ENCODE results near the gene TPD52L1.

TPD52L1 gene

GRCh38 chr6:125236536-125237327 is 83.2 kb downstream of the TPD52L1 start:
- no peak for DNase-seq (ENCODE audit: extremely low read depth in 1 of 2, low read depth in 1 of 2)

- DNase-seq (ENCODE audit: extremely low read depth in 1 of 2, low read depth in 1 of 2), result no peak
Observed at GRCh38 chr6:125237764-125238163, 84.2 kb downstream of the TPD52L1 start.

- no peak for DNase-seq (ENCODE audit: extremely low read depth in 1 of 2, low read depth in 1 of 2)
Observed at GRCh38 chr6:125245109-125245508, 91.5 kb downstream of the TPD52L1 start.

GRCh38 chr6:125245523-125246264 is 92.1 kb downstream of the TPD52L1 start:
- no peak for DNase-seq (ENCODE audit: extremely low read depth in 1 of 2, low read depth in 1 of 2)

GRCh38 chr6:125246566-125246965 is 93.0 kb downstream of the TPD52L1 start:
- no peak for DNase-seq (ENCODE audit: extremely low read depth in 1 of 2, low read depth in 1 of 2)

- no peak for DNase-seq (ENCODE audit: extremely low read depth in 1 of 2, low read depth in 1 of 2)
Observed at GRCh38 chr6:125248136-125248535, 94.6 kb downstream of the TPD52L1 start.

- no peak for DNase-seq (ENCODE audit: extremely low read depth in 1 of 2, low read depth in 1 of 2)
Observed at GRCh38 chr6:125250511-125250910, 96.9 kb downstream of the TPD52L1 start.

- DNase-seq (ENCODE audit: extremely low read depth in 1 of 2, low read depth in 1 of 2), result no peak
Observed at GRCh38 chr6:125251516-125252220, 98.1 kb downstream of the TPD52L1 start.

GRCh38 chr6:125252891-125253290 is 99.3 kb downstream of the TPD52L1 start:
- DNase-seq (ENCODE audit: extremely low read depth in 1 of 2, low read depth in 1 of 2), result no peak

- DNase-seq (ENCODE audit: extremely low read depth in 1 of 2, low read depth in 1 of 2), result no peak
Observed at GRCh38 chr6:125253881-125254280, 100.3 kb downstream of the TPD52L1 start.

- DNase-seq (ENCODE audit: extremely low read depth in 1 of 2, low read depth in 1 of 2), result no peak
Observed at GRCh38 chr6:125254321-125254720, 100.7 kb downstream of the TPD52L1 start.

- no peak for DNase-seq (ENCODE audit: extremely low read depth in 1 of 2, low read depth in 1 of 2)
Observed at GRCh38 chr6:125255201-125255600, 101.6 kb downstream of the TPD52L1 start.

- no peak for DNase-seq (ENCODE audit: extremely low read depth in 1 of 2, low read depth in 1 of 2)
Observed at GRCh38 chr6:125257351-125257750, 103.8 kb downstream of the TPD52L1 start.

GRCh38 chr6:125258651-125259353 is 105.2 kb downstream of the TPD52L1 start:
- no peak for DNase-seq (ENCODE audit: extremely low read depth in 1 of 2, low read depth in 1 of 2)

- no peak for DNase-seq (ENCODE audit: extremely low read depth in 1 of 2, low read depth in 1 of 2)
Observed at GRCh38 chr6:125259354-125259736, 105.8 kb downstream of the TPD52L1 start.

- no peak for DNase-seq (ENCODE audit: extremely low read depth in 1 of 2, low read depth in 1 of 2)
Observed at GRCh38 chr6:125262016-125263013, 108.7 kb downstream of the TPD52L1 start.

GRCh38 chr6:125264476-125264875 is 110.9 kb downstream of the TPD52L1 start:
- no peak for DNase-seq (ENCODE audit: extremely low read depth in 1 of 2, low read depth in 1 of 2)

- no peak for DNase-seq (ENCODE audit: extremely low read depth in 1 of 2, low read depth in 1 of 2)
Observed at GRCh38 chr6:125267806-125268523, 114.4 kb downstream of the TPD52L1 start.

GRCh38 chr6:125268765-125269164 is 115.2 kb downstream of the TPD52L1 start:
- no peak for DNase-seq (ENCODE audit: extremely low read depth in 1 of 2, low read depth in 1 of 2)
